Upper lobe of left lung (tissue), 4 donors: Measurements from ENCODE around the gene SIRPG.

Source experiments
- CTCF ChIP-seq, 6 experiments: fragments of 450-650 bp in 4 of 6; fragments of 200-600 bp in 2 of 6; sonication (generic) in 2 of 6; IDR thresholded peaks; one replicate each; pipeline ENCODE4 v1.5.1; 2016 to 2019; ENCODE audit warnings: antibody characterized with exemption in 6 of 6
- EP300 ChIP-seq, 4 donors: sonication (generic); formaldehyde crosslinking; IDR thresholded peaks; one replicate each; pipeline ENCODE4 v1.5.1; 2017; ENCODE audit warnings: antibody characterized with exemption in 4 of 4, control low read depth in 2 of 4
- POLR2A ChIP-seq, 4 donors: fragments of 450-650 bp; IDR thresholded peaks; one replicate each; pipeline ENCODE4 v1.5.1; 2016 to 2017; ENCODE audit warnings: antibody characterized with exemption in 4 of 4, mild to moderate bottlenecking in 2 of 4
- POLR2AphosphoS5 ChIP-seq, 2 donors: sonication (generic); formaldehyde crosslinking; IDR thresholded peaks; one replicate each; pipeline ENCODE4 v1.5.1; 2017; ENCODE audit warnings: antibody characterized with exemption in 2 of 2

- no peak for TF ChIP-seq CTCF (IDR thresholded peaks at IDR 0.05)
- TF ChIP-seq POLR2AphosphoS5 (IDR thresholded peaks at IDR 0.05) = no peak
- TF ChIP-seq POLR2A (IDR thresholded peaks at IDR 0.05) = no peak
- no peak for TF ChIP-seq EP300 (IDR thresholded peaks at IDR 0.05)
Observed at GRCh38 chr20:1700990-1701389, 43.4 kb upstream of the SIRPG start.
